Dendritic cell treated with granulocyte-macrophage colony-stimulating factor and Interleukin-4, amounts not matched to agents 40 ng/mL and 50 ng/mL, for 4 days (primary cell): Measurements from ENCODE around the gene DUOXA2.

Source experiments
- H3K27ac Mint-ChIP-seq: one replicate; pipeline ENCODE4 v1.8.0; 2022; ENCODE audit warnings: mild to moderate bottlenecking, mixed read lengths
- H3K27me3 Mint-ChIP-seq: one replicate; pipeline ENCODE4 v1.8.0; 2022; ENCODE audit warnings: mild to moderate bottlenecking, mixed read lengths
- H3K36me3 Mint-ChIP-seq: one replicate; pipeline ENCODE4 v1.8.0; 2022; ENCODE audit warnings: low read depth, mixed read lengths
- H3K4me1 Mint-ChIP-seq: one replicate; pipeline ENCODE4 v1.8.0; 2022; ENCODE audit warnings: low read depth, mixed read lengths
- H3K4me3 Mint-ChIP-seq: one replicate; pipeline ENCODE4 v1.8.0; 2022; ENCODE audit warnings: mild to moderate bottlenecking, moderate library complexity, mixed read lengths
- H3K9me3 Mint-ChIP-seq: one replicate; pipeline ENCODE4 v1.8.0; 2022; ENCODE audit warnings: mixed read lengths
- intact Hi-C: fragments of 100-400 bp; cut with micrococcal nuclease; formaldehyde crosslinking; loops from one replicate; pipeline ENCODE4 v1.15.0; 2022

DUOXA2 gene

GRCh38 chr15:45116482-45117307, 2.6 kb downstream of the DUOXA2 start:
- Mint-ChIP-seq H3K9me3 (no peaks in the 10 kb centered on the region), H3K4me3 (no peak overlapping the region), H3K4me1 (peaks cover 43% of the 10 kb centered on the region), H3K27me3 (peaks cover 82% of the 10 kb centered on the region), H3K36me3 (peaks cover 32% of the 10 kb centered on the region), H3K27ac (no peak overlapping the region)
- intact Hi-C loops = no loop called here

- Mint-ChIP-seq H3K4me1 (peaks cover 41% of the 10 kb centered on the region), H3K4me3 (peak overlapping the region; percentile 67), H3K9me3 (no peaks in the 10 kb centered on the region), H3K27me3 (peaks cover 77% of the 10 kb centered on the region), H3K36me3 (peaks cover 35% of the 10 kb centered on the region), H3K27ac (no peak overlapping the region)
- intact Hi-C loops = no loop called here
These were observed 3.4 kb downstream of the DUOXA2 start for GRCh38 chr15:45117308-45118130.

- H3K4me1 Mint-ChIP-seq = peaks cover 34% of the 10 kb centered on the region
- H3K36me3 Mint-ChIP-seq = peaks cover 35% of the 10 kb centered on the region
- intact Hi-C loops = no loop called here
- no peak overlapping the region for H3K27ac Mint-ChIP-seq
- H3K4me3 Mint-ChIP-seq = peak overlapping the region; percentile 67
- H3K9me3 Mint-ChIP-seq = no peaks in the 10 kb centered on the region
- peaks cover 76% of the 10 kb centered on the region for H3K27me3 Mint-ChIP-seq
These were observed 4.0 kb downstream of the DUOXA2 start for GRCh38 chr15:45118131-45118588.

GRCh38 chr15:45118996-45119395, 4.9 kb downstream of the DUOXA2 start:
- Mint-ChIP-seq H3K9me3 (no peaks in the 10 kb centered on the region), H3K4me1 (peaks cover 29% of the 10 kb centered on the region), H3K36me3 (peaks cover 35% of the 10 kb centered on the region), H3K4me3 (no peak overlapping the region), H3K27ac (peak overlapping the region; percentile 20), H3K27me3 (peaks cover 67% of the 10 kb centered on the region)
- intact Hi-C loops = no loop called here

- H3K9me3 Mint-ChIP-seq = no peaks in the 10 kb centered on the region
- peaks cover 35% of the 10 kb centered on the region for H3K36me3 Mint-ChIP-seq
These were observed 6.2 kb downstream of the DUOXA2 start for GRCh38 chr15:45120081-45120972.

GRCh38 chr15:45121020-45121419, 6.9 kb downstream of the DUOXA2 start:
- peaks cover 35% of the 10 kb centered on the region for H3K36me3 Mint-ChIP-seq
- intact Hi-C loops = no loop called here
- H3K27me3 Mint-ChIP-seq = peaks cover 63% of the 10 kb centered on the region

More at GRCh38 chr15:45120081-45120972, 6.2 kb downstream of the DUOXA2 start:
- intact Hi-C loops = no loop called here
- peaks cover 22% of the 10 kb centered on the region for H3K4me1 Mint-ChIP-seq
- no peak overlapping the region for H3K27ac Mint-ChIP-seq
- H3K4me3 Mint-ChIP-seq = no peak overlapping the region
- H3K27me3 Mint-ChIP-seq = peaks cover 63% of the 10 kb centered on the region

GRCh38 chr15:45121706-45122417, 7.7 kb downstream of the DUOXA2 start:
- intact Hi-C loops = no loop called here
- Mint-ChIP-seq H3K4me3 (no peak overlapping the region), H3K36me3 (peaks cover 35% of the 10 kb centered on the region), H3K27me3 (peaks cover 60% of the 10 kb centered on the region), H3K27ac (no peak overlapping the region), H3K9me3 (no peaks in the 10 kb centered on the region), H3K4me1 (peaks cover 22% of the 10 kb centered on the region)

More at GRCh38 chr15:45121020-45121419, 6.9 kb downstream of the DUOXA2 start:
- no peaks in the 10 kb centered on the region for H3K9me3 Mint-ChIP-seq
- H3K4me3 Mint-ChIP-seq = no peak overlapping the region
- H3K4me1 Mint-ChIP-seq = peaks cover 22% of the 10 kb centered on the region
- no peak overlapping the region for H3K27ac Mint-ChIP-seq

GRCh38 chr15:45122719-45123118, 8.6 kb downstream of the DUOXA2 start:
- intact Hi-C loops = no loop called here
- H3K9me3 Mint-ChIP-seq = no peaks in the 10 kb centered on the region
- peaks cover 31% of the 10 kb centered on the region for H3K36me3 Mint-ChIP-seq
- no peak overlapping the region for H3K4me3 Mint-ChIP-seq
- peaks cover 55% of the 10 kb centered on the region for H3K27me3 Mint-ChIP-seq
- no peak overlapping the region for H3K27ac Mint-ChIP-seq
- peaks cover 14% of the 10 kb centered on the region for H3K4me1 Mint-ChIP-seq

- Mint-ChIP-seq H3K4me1 (peaks cover 13% of the 10 kb centered on the region), H3K27ac (no peak overlapping the region), H3K4me3 (no peak overlapping the region), H3K9me3 (no peaks in the 10 kb centered on the region), H3K27me3 (peaks cover 56% of the 10 kb centered on the region), H3K36me3 (peaks cover 26% of the 10 kb centered on the region)
- intact Hi-C loops = no loop called here
These were observed 9.3 kb downstream of the DUOXA2 start for GRCh38 chr15:45123397-45123796.

- peaks cover 4% of the 10 kb centered on the region for H3K36me3 Mint-ChIP-seq
- peaks cover 29% of the 10 kb centered on the region for H3K4me1 Mint-ChIP-seq
- H3K27ac Mint-ChIP-seq = no peak overlapping the region
- intact Hi-C loops = loop anchor here (5.0 kb wide), 1 partner anchor 36 kb away; no protein-coding TSS in a partner anchor
- H3K27me3 Mint-ChIP-seq = peaks cover 72% of the 10 kb centered on the region
- H3K9me3 Mint-ChIP-seq = no peaks in the 10 kb centered on the region
- H3K4me3 Mint-ChIP-seq = no peak overlapping the region
These were observed 12.5 kb downstream of the DUOXA2 start for GRCh38 chr15:45126535-45127158.

GRCh38 chr15:45128971-45129639, 15.0 kb downstream of the DUOXA2 start:
- peaks cover 86% of the 10 kb centered on the region for H3K27me3 Mint-ChIP-seq
- peaks cover 24% of the 10 kb centered on the region for H3K4me1 Mint-ChIP-seq
- H3K36me3 Mint-ChIP-seq = peaks cover 19% of the 10 kb centered on the region
- no peaks in the 10 kb centered on the region for H3K9me3 Mint-ChIP-seq
- intact Hi-C loops = loop anchor here (5.0 kb wide), 1 partner anchor 33 kb away; no protein-coding TSS in a partner anchor
- peak overlapping the region; percentile 52 for H3K27ac Mint-ChIP-seq
- peak overlapping the region; percentile 77 for H3K4me3 Mint-ChIP-seq

GRCh38 chr15:45129651-45130129, 15.6 kb downstream of the DUOXA2 start, which contains the start of the genes DUOX1 and DUOXA1:
Gene DUOX1, plus strand, starts transcription at chr15:45129994. Its CDS starts 1,973 bp downstream, at chr15:45131967.
Gene DUOXA1, minus strand, starts transcription at chr15:45129879. Its CDS starts 6,865 bp downstream, at chr15:45123014.
- peak within 1 kb of the TSS; percentile 77 for H3K4me3 Mint-ChIP-seq
- H3K27me3 Mint-ChIP-seq = peaks cover 89% of the 10 kb centered on the region
- H3K27ac Mint-ChIP-seq = peak within 1 kb of the TSS; percentile 52
- peaks cover 25% of the 10 kb centered on the region for H3K36me3 Mint-ChIP-seq
- intact Hi-C loops = loop anchor here (5.0 kb wide), 1 partner anchor 33 kb away; no protein-coding TSS in a partner anchor
- H3K9me3 Mint-ChIP-seq = no peaks in the 10 kb centered on the region
- peaks cover 27% of the 10 kb centered on the region for H3K4me1 Mint-ChIP-seq
